Activated T-cell treated with anti-CD3 and anti-CD28 coated beads, Interleukin-2, amount 50 U/mL, for 48 hours (primary cell): ENCODE data around the gene CCDC187.

Experiments used
- DNase-seq, 2 experiments: peaks; one replicate each; pipeline ENCODE4 v3.0.0-alpha.2; 2020

CCDC187 gene

GRCh38 chr9:136265561-136266355 lies 38.1 kb downstream of the CCDC187 start:
- DNase-seq, result no peak

- no peak for DNase-seq
Measured at GRCh38 chr9:136264441-136265405, 39.2 kb downstream of the CCDC187 start.

DNA sequence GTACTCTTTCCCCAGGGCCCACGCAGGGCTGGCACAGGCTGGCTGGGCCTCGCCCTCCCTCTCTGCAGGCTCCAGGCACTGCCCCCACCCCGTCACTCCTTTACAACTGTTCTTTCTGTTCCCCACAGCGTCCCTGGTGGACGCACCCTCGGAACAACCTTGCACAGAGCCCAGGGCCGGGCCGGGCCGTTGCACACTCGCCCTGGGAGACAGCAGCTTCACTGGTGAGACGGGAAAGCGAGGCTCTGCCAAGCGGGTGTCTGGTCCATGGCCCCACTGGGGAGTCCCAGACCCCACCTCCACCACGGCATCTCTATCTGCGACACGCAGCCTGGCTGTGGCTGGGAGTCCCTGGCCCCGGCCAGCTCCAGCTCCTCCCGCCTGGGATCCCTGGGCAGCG lies 39.9 kb downstream of the CCDC187 start:
- DNase-seq, result no peak

DNA sequence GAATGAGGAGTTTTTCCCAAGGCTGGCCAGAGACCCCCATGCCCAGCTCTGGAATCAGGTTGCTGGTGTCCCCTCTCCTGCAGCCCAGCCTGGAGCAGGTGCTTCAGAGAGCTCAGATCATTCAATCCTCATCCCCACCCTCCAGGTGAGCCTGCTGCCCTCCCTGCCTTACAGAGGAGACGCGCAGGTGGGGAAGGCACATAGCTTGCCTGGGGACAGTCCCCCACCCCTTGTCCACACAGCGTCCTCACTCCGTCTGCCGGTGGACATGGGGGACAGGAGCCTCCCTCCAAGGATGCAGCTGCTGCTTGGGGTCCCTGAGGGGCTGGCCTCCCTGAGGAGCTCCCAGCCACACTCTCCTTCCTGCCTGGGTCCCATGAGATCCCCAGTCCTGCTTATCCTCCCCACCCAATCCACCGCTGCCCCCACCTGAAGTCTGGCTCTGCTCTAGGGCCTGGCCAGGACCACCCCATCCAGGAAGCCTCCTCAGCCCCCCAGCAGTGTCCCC lies 41.2 kb downstream of the CCDC187 start:
- DNase-seq, result no peak

- DNase-seq, result no peak
Measured at GRCh38 chr9:136261686-136262430, 42.0 kb downstream of the CCDC187 start.

- DNase-seq, result no peak
Measured at GRCh38 chr9:136260936-136261472, 42.9 kb downstream of the CCDC187 start.

DNA sequence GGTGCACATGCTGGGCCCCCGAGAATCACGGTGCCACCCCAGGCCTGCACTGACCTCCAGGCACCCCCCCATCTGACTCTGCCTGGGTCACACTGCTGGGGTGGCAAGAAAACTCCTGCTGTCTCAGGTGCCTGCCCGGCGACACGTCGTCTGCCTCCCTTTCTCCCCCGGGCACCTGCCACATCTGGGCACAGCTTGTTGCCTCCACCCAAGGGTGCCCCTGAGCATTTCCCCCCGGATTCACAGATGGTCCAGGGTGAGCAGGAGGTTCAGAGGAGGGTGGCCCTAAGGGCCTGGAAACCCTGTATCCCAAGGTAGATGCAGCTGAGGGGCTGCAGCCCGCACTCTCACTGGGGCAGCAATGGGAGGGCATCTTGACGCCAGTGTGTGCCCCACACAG lies 43.4 kb downstream of the CCDC187 start:
- no peak for DNase-seq

DNA sequence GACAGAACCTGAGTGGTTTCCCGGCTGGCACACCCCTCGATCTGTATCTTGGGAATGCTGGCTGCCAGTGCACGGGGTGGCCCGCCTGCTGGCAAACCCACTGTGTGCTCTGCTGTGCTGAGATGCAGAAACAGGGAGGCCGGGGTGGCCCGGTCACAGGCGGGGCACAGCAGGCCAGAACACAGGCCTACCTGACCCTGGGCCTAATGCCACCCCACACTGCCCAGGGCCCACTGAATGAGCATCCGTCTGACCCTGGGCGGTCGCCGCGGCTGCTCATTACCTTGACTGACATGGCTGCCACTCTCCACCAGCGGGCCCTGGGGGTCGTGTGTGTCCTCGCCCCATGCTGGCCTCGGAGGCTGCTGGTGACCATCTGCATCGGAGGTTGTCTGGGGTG lies 44.1 kb downstream of the CCDC187 start:
- no peak for DNase-seq

- DNase-seq, result no peak
Measured at GRCh38 chr9:136259517-136259813, 44.4 kb downstream of the CCDC187 start.

DNA sequence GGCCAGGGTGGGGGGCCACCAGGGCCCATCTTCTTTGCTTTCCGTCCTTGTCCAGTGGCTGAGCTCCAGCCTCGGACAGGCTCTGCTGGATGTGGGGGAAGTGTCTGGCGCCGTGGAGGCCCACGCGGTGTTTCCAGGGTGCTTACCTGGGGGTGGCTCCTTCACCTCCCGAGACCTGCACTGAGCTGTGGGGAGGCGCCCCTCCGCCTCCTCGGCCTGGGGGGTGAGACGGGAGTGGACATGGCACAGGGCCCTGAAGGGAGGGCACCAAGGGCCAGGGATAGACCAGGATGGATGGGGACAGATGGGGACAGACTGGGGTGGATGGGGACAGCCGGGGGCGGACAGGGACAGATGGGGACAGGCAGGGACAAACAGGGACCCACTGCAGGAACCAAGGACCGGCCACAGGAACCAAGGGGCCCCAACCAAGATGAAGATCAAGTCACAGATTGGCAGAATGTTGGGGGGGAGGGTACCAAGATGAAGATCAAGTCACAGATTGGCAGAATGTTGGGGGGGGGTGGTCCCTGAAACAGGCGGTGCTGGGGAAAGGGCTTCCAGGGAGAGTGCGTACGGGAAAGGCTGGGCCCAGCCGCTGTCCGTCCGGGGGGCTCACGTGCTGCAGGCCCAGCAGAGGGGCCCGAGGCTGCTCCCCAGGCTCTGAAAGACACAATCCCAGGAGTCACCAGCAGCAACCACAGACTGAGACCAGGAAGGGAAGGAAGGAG lies 44.9 kb downstream of the CCDC187 start:
- DNase-seq, result no peak

- DNase-seq, result no peak
Measured at GRCh38 chr9:136258299-136258625, 45.6 kb downstream of the CCDC187 start.

DNA sequence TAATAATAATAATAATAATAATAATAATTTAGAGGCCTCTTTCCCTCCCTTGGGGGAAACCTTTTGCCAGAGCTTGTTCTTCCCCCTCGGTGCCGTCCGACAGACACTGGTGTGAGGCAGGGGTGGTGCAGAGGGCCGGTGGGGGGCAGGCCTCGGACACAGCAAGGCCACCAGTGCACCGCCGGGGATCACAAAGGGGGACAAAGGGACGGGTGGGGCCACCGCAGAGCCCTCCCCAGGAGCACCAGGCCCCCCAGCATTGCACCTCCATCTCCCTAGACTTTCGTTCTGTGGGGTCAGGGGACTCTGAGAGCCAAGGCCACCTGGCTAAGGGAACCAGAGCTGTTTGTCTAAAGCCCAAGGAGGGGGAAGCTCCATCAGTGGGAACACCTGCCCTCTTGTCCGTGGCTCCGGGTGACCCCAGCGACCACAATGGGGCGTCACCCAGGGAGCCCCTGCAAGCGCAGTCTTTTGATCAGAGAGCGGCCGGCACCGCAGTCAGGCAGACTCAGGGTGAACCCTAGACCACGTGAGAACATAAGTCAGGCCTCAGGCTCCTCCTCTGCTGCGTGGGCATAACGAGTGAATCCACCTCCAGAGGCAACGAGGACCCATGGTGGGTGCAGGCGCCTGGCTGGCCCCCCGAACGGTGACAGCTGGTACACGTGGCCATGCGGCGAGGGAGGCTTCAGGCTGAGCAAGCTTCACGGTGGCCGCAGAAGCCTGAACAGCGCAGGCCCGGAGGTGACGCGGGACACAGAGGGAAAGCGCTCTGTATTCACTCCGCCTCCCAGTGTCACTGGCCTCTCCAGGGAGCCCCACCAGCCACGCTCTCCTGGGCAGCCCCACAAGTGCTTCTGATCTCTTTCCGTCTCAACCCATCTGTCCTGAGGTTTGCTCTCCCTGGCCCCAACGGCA lies 46.3 kb downstream of the CCDC187 start:
- no peak for DNase-seq

- no peak for DNase-seq
Measured at GRCh38 chr9:136255896-136256890, 47.7 kb downstream of the CCDC187 start.

DNA sequence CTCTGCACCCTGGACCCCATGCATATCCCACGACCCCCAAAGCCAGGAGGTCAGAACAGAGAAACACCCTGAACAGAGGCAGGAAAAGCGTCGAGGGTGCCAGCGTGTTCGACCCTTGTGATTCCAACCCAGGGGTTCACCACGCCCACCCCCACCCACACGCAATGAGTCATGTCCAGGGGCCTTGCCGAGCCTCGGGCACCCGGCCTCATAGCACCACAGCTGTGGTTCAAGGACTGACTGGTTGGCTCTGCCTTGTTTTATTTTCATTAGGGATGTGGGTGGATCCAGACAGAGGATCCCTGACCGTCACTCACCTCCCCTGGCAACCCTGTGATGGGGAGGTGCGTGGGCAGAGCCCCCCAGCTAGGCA lies 48.7 kb downstream of the CCDC187 start:
- DNase-seq, result peak; percentile 38 to 41

DNA sequence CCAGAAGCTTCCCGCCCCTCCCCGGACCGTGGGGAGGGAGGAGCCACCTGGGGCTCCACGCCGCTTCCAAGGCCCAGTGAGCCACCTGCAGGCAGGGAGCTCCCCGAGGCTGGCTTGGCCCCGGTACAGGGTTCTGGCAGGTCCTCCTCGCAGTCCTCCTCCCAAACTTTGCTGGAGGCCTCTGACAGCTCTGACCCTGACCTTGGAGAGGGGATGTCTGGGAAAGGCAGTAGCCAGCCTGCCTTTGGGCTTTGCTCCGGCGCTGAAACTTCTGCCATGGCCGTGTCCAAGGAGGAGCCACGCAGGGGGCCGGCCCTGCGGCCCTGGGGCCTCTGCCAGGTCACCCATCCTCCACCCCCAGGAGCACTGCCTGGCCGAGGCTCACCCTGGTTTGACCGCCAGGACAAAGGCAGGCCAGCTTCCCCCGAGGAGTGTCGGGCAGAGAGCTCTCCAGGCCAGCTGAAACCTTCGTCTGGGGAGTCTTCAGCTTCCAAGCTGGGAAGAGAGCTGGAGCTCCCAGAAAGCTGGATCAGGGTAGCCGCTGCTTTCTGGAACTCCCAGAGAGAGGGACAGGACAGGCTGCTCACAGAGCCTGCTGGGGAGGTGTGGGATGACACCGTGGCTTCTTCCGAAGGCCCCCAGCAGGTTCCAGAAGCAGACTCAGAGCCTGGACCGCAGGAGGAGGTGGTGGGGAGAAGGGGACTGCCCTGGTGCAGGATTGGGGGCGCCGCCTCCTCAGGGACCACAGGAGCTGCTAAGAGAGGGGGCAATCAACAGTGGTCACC lies 49.3 kb downstream of the CCDC187 start:
- no peak for DNase-seq

GRCh38 chr9:136253246-136254130 lies 50.4 kb downstream of the CCDC187 start:
- no peak for DNase-seq

- no peak for DNase-seq
Measured at GRCh38 chr9:136252846-136253245, 51.0 kb downstream of the CCDC187 start.

- no peak for DNase-seq
Measured at GRCh38 chr9:136252281-136252680, 51.6 kb downstream of the CCDC187 start.
